GM10847 (cell line): ENCODE measurements around the gene CPLX1.

Experiments
- POLR2A ChIP-seq: IDR thresholded peaks from 2 replicates; pipeline ENCODE4 v1.6.1; 2011; ENCODE audit not compliant: insufficient read length; ENCODE audit errors: extremely low read depth

Gene CPLX1

DNA sequence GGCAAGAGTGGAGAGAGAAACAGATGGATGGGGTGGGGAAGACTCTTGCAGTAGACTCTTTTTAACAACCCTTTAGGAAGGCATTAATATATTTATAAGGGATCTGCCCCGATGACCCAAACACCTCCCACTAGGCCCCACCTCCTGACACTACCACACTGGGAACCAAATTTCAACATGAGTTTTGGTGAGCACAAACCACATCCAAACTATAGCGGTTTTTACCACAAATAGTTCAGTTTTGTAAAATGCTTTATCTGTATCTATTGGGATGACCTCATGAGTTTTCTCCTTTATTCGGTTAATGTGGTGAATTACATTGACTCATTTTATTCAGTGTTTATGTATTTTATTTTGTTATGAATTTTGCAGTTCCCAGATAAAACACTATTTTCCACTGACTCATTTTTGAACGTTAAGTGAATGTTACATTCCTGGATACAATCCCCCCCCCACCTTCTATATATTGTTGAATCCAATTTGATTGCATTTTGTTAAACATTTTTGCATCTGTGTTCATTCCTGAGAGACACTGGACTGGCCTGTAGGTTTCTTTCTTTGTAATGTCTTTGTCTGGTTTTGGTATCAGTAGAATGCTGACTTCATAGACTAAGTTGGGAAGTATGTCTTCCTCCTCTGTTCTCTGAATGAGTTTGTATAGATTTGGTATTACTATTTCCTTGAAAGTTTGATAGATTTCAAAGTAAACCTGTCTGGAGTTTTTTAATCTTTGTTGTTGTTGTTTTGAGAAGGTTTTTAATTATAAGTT, 13.9 kb upstream of the CPLX1 start:
- no peak for TF ChIP-seq POLR2A

- TF ChIP-seq POLR2A, result no peak
Observed at GRCh38 chr4:837772-838171, 11.8 kb upstream of the CPLX1 start.

DNA sequence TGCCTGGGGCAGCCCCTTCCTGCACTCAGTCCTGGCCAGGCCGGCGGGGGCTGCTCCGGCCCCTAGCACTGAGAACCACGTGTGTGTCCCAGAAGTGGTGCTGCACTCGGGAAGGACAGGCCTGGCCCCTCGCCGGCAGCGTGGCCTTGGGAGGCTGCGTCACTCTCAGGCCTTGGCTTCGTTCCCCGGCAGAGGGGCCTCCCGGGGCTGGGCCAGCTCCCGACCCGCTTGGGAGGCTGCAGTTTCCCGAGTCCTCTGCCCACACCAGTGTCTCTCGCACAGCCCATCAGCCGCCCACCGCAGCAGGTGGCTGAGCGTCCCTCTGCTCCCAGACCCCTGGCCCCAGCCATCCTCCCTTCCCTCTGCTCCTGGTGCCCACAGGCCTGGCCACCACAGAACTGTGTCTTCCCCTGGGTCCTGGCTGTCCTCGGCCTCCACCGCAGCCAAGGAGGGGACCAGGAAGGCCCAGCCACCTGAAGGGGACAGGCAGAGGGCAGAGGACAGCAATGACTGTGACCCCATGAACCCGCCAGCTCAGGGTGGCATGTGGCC, 10.9 kb upstream of the CPLX1 start:
- no peak for TF ChIP-seq POLR2A

DNA sequence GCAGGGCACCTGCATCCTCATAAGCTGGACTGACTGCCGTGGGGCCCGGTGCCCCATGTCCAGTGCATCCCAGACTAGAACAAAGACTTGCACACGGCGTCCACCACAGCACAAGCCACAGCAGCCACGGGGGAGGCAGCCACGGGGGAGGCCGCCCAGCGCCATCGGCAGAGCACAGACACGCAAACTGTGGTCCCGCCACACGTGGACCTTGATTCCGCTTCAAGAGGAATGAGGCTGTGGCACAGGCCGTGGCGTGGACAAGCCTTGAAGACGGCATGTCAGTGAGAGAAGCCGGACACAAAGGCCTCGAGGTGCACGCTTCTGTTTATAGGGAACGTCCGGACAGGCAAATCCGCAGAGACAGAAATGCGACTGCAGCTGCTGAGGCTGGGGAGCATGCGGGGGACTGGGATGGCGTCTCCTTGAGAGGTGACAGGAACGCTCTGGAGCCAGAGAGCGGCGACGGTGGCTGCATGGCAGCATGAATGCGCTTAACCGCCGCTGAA, 10.1 kb upstream of the CPLX1 start:
- no peak for TF ChIP-seq POLR2A

DNA sequence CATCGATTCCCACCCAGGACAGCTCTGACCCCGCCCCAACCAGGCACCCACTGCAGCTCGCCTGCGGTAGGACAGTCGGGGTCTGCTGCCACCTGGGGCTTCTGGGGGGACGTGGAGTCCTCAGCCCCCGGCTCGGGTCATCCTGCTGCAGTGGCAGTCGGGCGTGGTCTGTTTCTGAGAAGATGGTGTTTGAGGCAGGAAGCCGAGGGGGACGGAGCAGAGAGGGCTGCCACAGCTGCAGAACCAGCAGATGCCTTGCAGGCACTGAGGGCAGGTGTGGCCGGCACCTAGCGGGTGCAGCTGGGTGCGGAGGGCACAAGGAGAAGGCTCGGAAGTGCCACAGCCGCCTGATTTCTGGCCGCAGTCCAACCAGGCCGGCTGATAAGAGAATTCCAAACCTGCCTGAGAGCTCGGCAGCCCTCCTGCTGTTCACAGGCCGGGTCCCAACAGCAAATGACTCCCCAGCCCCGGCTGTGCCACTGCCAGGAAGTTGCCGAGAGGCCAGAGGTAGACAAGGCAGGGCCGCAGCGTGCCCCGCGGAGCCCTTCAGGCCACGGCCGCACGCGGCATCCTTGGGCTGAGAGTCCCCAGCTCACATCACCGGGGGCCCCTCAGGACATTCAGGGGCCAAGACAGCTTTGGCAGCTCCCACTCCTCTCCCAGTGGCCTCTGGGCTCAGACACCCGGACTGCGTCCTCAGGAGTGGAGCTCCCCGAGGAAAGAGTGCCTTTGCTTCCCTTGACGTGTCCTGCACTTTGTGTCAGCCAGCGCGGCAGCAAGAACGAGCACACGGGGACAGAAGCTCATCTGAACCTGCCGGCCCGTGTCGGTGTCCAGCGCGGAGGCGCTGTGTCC, 9.4 kb upstream of the CPLX1 start:
- no peak for TF ChIP-seq POLR2A

DNA sequence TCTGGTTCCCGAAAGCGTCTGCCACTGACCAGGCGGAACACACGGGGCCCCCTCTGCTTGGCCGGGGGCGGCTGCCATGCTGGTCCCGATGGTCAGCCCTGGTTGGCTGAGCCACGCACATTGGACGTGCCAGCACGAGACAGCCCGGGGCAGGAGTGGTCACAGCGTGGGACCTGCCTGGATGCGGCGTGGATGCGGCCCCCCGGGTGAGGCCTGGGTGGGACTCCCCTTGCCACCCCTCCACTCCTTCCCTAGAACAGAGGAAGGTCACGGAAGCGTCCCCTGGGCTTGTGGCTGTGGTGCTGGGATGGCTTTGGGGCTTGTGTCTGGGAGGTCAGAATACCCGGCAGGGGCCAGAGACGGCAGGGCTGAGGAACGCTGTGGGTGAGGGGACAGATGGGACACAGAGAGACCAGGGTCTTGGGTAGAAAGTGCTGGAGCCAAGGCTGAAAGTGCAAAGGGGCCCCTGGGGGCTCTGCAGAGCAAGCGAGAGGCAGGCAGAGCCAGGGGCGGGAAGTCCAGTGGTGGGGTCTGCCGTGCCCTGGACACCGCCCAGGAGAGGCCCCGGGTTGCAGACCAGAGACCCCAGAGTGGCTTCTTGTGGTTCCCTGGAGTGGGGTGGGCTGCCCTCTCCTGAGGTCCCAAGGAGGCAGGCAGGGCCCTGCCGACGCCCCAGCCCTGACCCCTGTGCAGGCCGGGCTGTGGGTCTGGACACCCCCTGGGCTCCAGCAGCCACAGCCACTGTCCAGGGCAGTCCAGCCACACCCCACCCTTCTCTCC, 8.6 kb upstream of the CPLX1 start:
- TF ChIP-seq POLR2A, result no peak

DNA sequence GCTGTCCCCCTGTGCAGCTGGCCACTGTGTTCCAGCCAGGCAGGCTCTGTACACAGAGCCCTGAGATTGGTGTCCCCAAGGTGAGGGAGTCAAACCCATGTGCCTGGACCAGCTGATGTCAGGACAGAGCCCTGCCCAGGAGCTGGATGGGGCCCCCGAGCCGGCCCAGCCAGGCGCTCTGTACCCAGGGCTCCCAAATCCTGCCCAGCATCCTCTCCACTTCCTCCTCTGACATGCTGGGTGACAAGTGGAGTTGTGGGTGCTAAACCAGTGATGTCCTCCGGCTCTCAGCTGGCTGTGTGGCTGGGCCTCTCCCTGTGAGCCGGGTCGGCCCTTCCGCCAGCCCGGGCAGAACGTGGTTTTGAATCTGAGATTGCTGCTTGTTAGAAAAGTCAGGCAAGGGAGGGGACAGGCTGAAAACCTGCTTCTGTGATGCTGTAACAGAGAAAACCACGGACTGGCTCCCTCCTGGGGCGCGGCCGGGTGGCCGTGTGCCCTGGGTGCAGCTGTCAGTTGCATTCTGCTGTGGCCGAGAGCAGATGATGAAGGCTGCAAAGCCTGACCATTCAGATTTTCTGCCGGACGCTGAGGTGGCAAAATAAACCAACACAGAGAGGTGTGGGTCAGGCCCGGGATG, 7.9 kb upstream of the CPLX1 start:
- no peak for TF ChIP-seq POLR2A

DNA sequence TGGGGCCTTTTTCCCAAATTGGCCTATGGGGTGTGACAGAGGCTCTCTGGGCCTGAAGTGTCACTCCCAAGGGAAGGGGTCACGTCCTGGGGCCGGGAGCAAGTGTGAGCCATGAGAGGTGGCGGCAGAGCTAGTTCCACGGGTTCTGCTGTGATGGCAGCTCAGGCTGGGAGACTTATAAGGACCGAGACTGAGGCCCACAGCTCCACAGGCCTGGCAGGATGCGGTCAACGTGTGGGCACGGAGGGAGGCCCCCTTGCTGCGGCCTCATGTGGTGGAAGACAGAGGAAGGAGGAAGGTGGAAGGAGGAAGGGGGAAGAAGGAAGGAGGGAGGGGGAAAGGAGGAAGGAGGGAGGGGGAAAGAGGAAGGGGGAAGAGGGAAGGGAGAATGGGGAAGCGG, 7.2 kb upstream of the CPLX1 start:
- TF ChIP-seq POLR2A, result no peak

- TF ChIP-seq POLR2A, result no peak
Observed at GRCh38 chr4:832536-832935, 6.6 kb upstream of the CPLX1 start.

DNA sequence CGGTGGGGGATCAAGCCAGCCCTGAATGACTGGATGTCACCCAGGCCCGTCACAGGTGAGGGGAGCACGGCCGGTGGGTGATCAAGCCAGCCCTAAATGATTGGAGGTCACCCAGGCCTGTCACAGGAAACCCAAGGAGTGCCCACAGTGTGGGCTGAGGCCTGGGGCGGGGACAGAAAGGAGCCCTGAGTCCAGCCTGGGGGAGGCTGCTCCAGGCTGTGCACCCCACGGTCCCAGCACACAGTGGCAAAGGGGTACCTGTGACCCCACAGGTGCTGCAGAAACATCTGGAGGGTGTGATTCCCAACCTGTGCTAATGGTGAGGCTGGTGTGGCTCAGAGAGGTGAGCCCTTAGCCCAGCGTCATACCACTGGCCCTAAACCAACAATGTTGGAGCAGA, 6.2 kb upstream of the CPLX1 start:
- no peak for TF ChIP-seq POLR2A

DNA sequence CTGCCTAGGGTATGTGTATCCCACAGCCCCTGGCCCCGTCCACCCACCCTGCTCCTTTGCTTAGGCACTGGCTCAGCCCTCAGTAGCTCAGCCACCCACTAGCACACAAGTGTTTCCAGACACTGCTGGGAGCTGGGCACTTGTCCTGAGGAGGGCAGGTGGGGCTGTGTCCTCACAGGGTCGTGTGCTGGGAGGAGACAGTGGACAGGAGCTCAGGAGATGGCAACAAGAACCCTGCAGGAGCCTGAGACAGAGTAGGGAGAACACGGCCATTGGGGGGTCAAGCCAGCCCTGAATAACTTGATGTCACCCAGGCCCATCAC, 5.5 kb upstream of the CPLX1 start:
- no peak for TF ChIP-seq POLR2A

DNA sequence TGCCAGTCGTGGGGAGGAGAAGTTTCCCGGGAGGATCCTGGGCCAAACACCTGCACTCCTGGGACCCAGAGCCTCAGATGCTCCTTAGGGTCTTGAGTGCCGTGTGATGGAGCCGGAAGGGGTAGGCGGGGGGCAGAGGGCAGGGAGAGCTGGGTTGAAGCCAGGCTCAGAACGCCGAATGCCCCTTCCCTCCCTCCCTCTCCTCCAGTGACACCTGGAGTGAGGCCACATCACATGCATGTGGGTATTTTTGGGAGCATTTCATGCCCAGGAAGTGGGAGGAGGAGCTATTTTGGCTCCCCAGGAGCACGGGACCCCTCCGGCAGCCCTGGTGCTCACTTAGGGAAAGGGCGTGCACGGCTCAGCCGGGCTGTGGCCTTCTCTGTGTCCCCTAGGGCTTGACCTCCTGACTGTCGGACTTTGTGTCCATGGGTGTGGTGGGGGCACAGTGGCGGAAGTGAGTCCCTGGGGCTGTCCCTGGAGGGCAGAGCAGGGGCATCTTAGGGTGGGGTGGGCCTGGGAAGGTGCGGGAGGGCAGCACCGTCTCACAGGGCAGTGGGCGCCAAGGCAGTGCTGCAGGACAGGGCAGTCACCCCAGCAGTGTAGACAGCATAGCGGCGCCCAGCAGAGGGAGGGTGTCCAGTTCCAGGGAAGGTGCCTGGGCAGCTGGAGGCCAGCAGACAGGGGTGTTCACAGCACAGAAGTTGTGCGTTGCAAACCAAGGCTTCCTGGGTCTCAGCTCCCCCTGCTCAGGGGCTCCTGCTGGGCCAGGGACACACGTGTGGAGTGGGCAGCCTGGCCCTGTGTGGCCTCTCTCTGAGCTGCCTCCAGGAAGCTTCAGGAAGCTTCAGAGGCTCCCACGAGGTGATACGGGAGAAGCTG, 4.9 kb upstream of the CPLX1 start:
- no peak for TF ChIP-seq POLR2A

- TF ChIP-seq POLR2A, result no peak
Observed at GRCh38 chr4:829761-830600, 4.1 kb upstream of the CPLX1 start.
